DMS153 treated with DMSO at 0.1 percent for 48 hours (cell line): ENCODE data around the gene CLECL1.
"Not testable (repeated sequence)": the region's sequence is repeated elsewhere in the genome, so short reads cannot be mapped to it uniquely, and the experiment has no call there.

Experiments used
- DNase-seq: peaks from one replicate; lab custom pipeline; 2025; ENCODE audit not compliant: unreplicated experiment; lab: John Stamatoyannopoulos, UW

The CLECL1 gene

GRCh38 chr12:9698681-9699080 lies 34.2 kb downstream of the CLECL1 start:
- DNase-seq, result no peak

GRCh38 chr12:9697619-9698018 lies 35.3 kb downstream of the CLECL1 start:
- DNase-seq, result no peak

DNA sequence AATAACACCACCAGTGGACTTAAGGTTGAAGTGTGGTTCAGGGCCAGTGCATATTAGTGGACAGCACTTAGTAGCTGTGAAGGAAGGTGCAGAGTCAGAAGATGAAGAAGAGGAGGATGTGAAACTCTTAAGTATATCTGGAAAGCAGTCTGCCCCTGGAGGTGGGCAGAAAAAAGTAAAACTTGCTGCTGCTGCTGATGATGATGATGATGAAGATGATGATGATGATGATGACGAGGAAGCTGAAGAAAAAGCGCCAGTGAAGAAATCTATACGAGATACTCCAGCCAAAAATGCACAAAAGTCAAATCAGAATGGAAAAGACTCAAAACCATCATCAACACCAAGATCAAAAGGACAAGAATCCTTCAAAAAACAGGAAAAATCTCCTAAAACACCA lies 37.2 kb downstream of the CLECL1 start:
- not testable (repeated sequence) for DNase-seq

- not testable (repeated sequence) for DNase-seq
Measured at GRCh38 chr12:9695150-9695549, 37.7 kb downstream of the CLECL1 start.

DNA sequence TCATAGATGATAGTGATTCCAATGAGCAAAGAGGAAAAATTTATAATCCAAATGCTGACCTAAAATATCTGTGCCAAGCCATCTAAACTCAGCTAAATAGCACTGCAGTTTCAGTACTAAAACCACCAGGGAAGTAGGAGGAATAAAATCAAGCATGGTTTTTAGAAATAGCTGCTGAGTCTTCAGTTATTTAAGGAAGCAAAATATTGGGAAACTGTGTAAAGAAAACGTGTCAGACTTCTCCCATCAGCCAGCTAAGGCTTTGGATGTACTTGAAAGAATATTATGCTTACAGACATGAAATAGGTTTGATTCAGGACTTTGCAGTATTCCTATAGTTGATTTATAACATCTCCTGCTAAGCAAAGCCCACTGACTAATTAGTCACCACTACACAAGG lies 38.7 kb downstream of the CLECL1 start:
- DNase-seq, result no peak

DNA sequence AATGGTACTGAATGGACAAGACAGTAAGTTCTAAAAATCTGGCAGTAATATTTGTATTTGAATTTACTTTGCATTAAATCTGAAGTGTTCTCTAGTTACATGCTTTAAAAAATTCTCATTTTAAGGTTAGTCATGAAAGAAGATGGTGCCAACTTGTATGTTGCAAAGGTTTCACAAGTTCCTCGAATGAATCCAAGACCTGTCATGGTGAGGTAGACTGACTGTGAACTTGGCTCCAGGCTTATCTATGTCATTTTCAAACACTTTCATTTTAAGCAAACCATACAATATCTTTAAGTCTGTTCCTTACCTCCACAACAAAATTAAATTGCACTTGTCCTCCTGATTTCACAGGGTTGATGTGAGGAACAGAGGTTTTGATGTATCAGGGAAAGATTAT lies 40.0 kb downstream of the CLECL1 start:
- no peak for DNase-seq

GRCh38 chr12:9687228-9687627 lies 45.7 kb downstream of the CLECL1 start:
- DNase-seq, result no peak

GRCh38 chr12:9685915-9686314 lies 47.0 kb downstream of the CLECL1 start:
- no peak for DNase-seq

DNA sequence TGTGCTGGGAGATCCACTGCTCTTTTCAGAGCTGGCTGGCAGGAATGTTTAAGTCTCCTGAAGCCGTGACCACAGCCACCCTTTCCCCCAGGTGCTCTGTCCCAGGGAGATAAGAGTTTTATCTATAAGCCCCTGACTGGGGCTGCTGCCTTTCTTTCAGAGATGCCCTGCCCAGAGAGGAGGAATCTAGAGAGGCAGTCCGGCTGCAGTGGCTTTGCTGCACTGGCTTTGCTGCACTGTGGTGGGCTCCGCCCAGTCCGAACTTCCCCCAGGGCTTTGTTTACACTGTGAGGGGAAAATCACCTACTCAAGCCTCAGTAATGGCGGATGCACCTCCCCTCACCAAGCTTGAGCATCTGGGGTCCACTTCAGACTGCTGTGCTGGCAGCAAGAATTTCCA lies 47.5 kb downstream of the CLECL1 start:
- not testable (repeated sequence) for DNase-seq

DNA sequence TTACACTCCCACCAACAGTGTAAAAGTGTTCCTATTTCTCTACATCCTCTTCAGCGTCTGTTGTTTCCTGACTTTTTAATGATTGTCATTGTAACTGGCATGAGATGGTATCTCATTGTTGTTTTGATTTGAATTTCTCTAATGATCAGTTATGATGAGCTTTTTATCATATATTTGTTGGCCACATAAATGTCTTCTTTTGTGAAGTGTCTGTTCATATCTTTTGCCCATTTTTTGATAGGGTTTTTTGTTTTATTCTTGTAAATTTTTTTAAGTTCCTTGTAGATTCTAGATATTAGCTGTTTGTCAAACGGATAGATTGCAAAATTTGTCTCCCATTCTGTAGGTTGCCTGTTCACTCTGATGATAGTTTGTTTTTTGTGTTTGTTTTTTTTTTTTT lies 49.9 kb downstream of the CLECL1 start:
- not testable (repeated sequence) for DNase-seq

- not testable (repeated sequence) for DNase-seq
Measured at GRCh38 chr12:9682508-9682907, 50.4 kb downstream of the CLECL1 start.

- DNase-seq, result no peak
Measured at GRCh38 chr12:9674226-9674590, 58.7 kb downstream of the CLECL1 start.

GRCh38 chr12:9673404-9674225 lies 59.3 kb downstream of the CLECL1 start:
- DNase-seq, result no peak
